ENCODE results near the gene CUX1.

The CUX1 gene

GRCh38 chr7:102220960-102221800 is 403.8 kb downstream of the CUX1 start:
- H3K4me2 ChIP-seq (ENCODE audit: low read depth, low read length), result no peak overlapping the region
- no peak for DNase-seq
- no peaks in the 10 kb centered on the region for H3K9me2 ChIP-seq (replicated peaks; ENCODE audit: insufficient read depth, low read length)
- H3K27ac ChIP-seq (ENCODE audit: low read length), result no peak overlapping the region
- no peaks in the 10 kb centered on the region for H3F3A ChIP-seq (ENCODE audit: insufficient read depth, low read length)
- H3K36me3 ChIP-seq (replicated peaks; ENCODE audit: insufficient read depth, low read length), result no peaks in the 10 kb centered on the region
- no peak overlapping the region for H2AFZ ChIP-seq (ENCODE audit: low read length)
- H4K20me1 ChIP-seq (ENCODE audit: insufficient read depth, low read length), result no peaks in the 10 kb centered on the region
- H3K9me3 ChIP-seq (replicated peaks; ENCODE audit: insufficient read depth, low read length), result no peaks in the 10 kb centered on the region
- no peaks in the 10 kb centered on the region for H3K27me3 ChIP-seq (replicated peaks; ENCODE audit: insufficient read depth, low read length)
- no peak for TF ChIP-seq EZH2phosphoT487 (IDR thresholded peaks at IDR 0.05; ENCODE audit: low read length)
- TF ChIP-seq EZH2 (optimal IDR thresholded peaks at IDR 0.05; ENCODE audit: low read depth, low read length), result no peak
- TF ChIP-seq CTCF (IDR thresholded peaks at IDR 0.05; ENCODE audit: low read length), result no peak
- no peaks in the 10 kb centered on the region for H3K79me2 ChIP-seq (ENCODE audit: low read length)
- H3K4me1 ChIP-seq (ENCODE audit: low read length), result no peaks in the 10 kb centered on the region
- H3K4me3 ChIP-seq (ENCODE audit: low read length), result no peak overlapping the region
- H3K9ac ChIP-seq (ENCODE audit: low read length), result no peak overlapping the region

GRCh38 chr7:102221961-102222360 is 404.5 kb downstream of the CUX1 start:
- TF ChIP-seq EZH2 (optimal IDR thresholded peaks at IDR 0.05; ENCODE audit: low read depth, low read length) (no peak), EZH2phosphoT487 (IDR thresholded peaks at IDR 0.05; ENCODE audit: low read length) (no peak), CTCF (IDR thresholded peaks at IDR 0.05; ENCODE audit: low read length) (no peak)
- no peaks in the 10 kb centered on the region for H3K36me3 ChIP-seq (replicated peaks; ENCODE audit: insufficient read depth, low read length)
- no peaks in the 10 kb centered on the region for H3F3A ChIP-seq (ENCODE audit: insufficient read depth, low read length)
- no peak overlapping the region for H3K4me3 ChIP-seq (ENCODE audit: low read length)
- H3K79me2 ChIP-seq (ENCODE audit: low read length), result no peaks in the 10 kb centered on the region
- no peak overlapping the region for H2AFZ ChIP-seq (ENCODE audit: low read length)
- H3K9me2 ChIP-seq (replicated peaks; ENCODE audit: insufficient read depth, low read length), result no peaks in the 10 kb centered on the region
- H3K27me3 ChIP-seq (replicated peaks; ENCODE audit: insufficient read depth, low read length), result no peaks in the 10 kb centered on the region
- no peak for DNase-seq
- no peak overlapping the region for H3K9ac ChIP-seq (ENCODE audit: low read length)
- H3K27ac ChIP-seq (ENCODE audit: low read length), result no peak overlapping the region
- H3K4me1 ChIP-seq (ENCODE audit: low read length), result no peaks in the 10 kb centered on the region
- no peak overlapping the region for H3K4me2 ChIP-seq (ENCODE audit: low read depth, low read length)
- H4K20me1 ChIP-seq (ENCODE audit: insufficient read depth, low read length), result no peaks in the 10 kb centered on the region
- H3K9me3 ChIP-seq (replicated peaks; ENCODE audit: insufficient read depth, low read length), result no peaks in the 10 kb centered on the region

GRCh38 chr7:102222445-102222844 is 405.0 kb downstream of the CUX1 start:
- no peaks in the 10 kb centered on the region for H4K20me1 ChIP-seq (ENCODE audit: insufficient read depth, low read length)
- H3K9me3 ChIP-seq (replicated peaks; ENCODE audit: insufficient read depth, low read length), result no peaks in the 10 kb centered on the region
- no peaks in the 10 kb centered on the region for H3K4me1 ChIP-seq (ENCODE audit: low read length)
- H3K9ac ChIP-seq (ENCODE audit: low read length), result no peak overlapping the region
- no peak overlapping the region for H3K4me3 ChIP-seq (ENCODE audit: low read length)
- H2AFZ ChIP-seq (ENCODE audit: low read length), result no peak overlapping the region
- no peaks in the 10 kb centered on the region for H3F3A ChIP-seq (ENCODE audit: insufficient read depth, low read length)
- H3K36me3 ChIP-seq (replicated peaks; ENCODE audit: insufficient read depth, low read length), result no peaks in the 10 kb centered on the region
- H3K9me2 ChIP-seq (replicated peaks; ENCODE audit: insufficient read depth, low read length), result no peaks in the 10 kb centered on the region
- no peak overlapping the region for H3K4me2 ChIP-seq (ENCODE audit: low read depth, low read length)
- TF ChIP-seq EZH2 (optimal IDR thresholded peaks at IDR 0.05; ENCODE audit: low read depth, low read length) (no peak), CTCF (IDR thresholded peaks at IDR 0.05; ENCODE audit: low read length) (no peak), EZH2phosphoT487 (IDR thresholded peaks at IDR 0.05; ENCODE audit: low read length) (no peak)
- H3K27me3 ChIP-seq (replicated peaks; ENCODE audit: insufficient read depth, low read length), result no peaks in the 10 kb centered on the region
- H3K27ac ChIP-seq (ENCODE audit: low read length), result no peak overlapping the region
- no peaks in the 10 kb centered on the region for H3K79me2 ChIP-seq (ENCODE audit: low read length)
- no peak for DNase-seq

All from MM.1S (cell line).